Parathyroid adenoma (tissue), 2 donors: ENCODE data around the gene FOSL2.
A peak's percentile ranks its signal among the peaks of the same experiment; 100 is the strongest.

Source experiments
- H2AFZ ChIP-seq: fragments of 300-600 bp; sonication (generic); one replicate; pipeline ENCODE4 v1.7.0; 2017; ENCODE audit warnings: antibody characterized with exemption, mild to moderate bottlenecking
- H3K27ac ChIP-seq: fragments of 300-600 bp; sonication (generic); one replicate; pipeline ENCODE4 v1.7.0; 2017
- H3K27me3 ChIP-seq: fragments of 300-600 bp; sonication (generic); one replicate; pipeline ENCODE4 v1.7.0; 2017; ENCODE audit warnings: low read length; ENCODE audit not compliant: control insufficient read depth, insufficient read depth
- H3K36me3 ChIP-seq: fragments of 300-600 bp; sonication (generic); one replicate; pipeline ENCODE4 v1.7.0; 2017; ENCODE audit warnings: low read length; ENCODE audit not compliant: control insufficient read depth, insufficient read depth
- H3K4me1 ChIP-seq: fragments of 300-600 bp; sonication (generic); one replicate; pipeline ENCODE4 v1.7.0; 2017; ENCODE audit warnings: control low read depth
- H3K4me2 ChIP-seq: fragments of 300-600 bp; sonication (generic); one replicate; pipeline ENCODE4 v1.7.0; 2017; ENCODE audit warnings: low read length
- H3K4me3 ChIP-seq: fragments of 300-600 bp; sonication (generic); one replicate; pipeline ENCODE4 v1.7.0; 2017; ENCODE audit warnings: low read depth, low read length
- H3K79me2 ChIP-seq: fragments of 300-600 bp; sonication (generic); one replicate; pipeline ENCODE4 v1.7.0; 2017; ENCODE audit warnings: control low read depth
- H3K9ac ChIP-seq: fragments of 300-600 bp; sonication (generic); one replicate; pipeline ENCODE4 v1.7.0; 2017; ENCODE audit warnings: mild to moderate bottlenecking
- H3K9me3 ChIP-seq: fragments of 300-600 bp; sonication (generic); one replicate; pipeline ENCODE4 v1.7.0; 2017; ENCODE audit warnings: low read length; ENCODE audit not compliant: control insufficient read depth
- TF ChIP-seq, protein P1 (sequence below): fragments of 300-600 bp; sonication (generic); IDR thresholded peaks from one replicate; pipeline ENCODE4 v1.7.0; 2017; ENCODE audit warnings: antibody characterized with exemption, mild to moderate bottlenecking
- donor health status: primary hyperparathyroidism.

Gene FOSL2

DNA sequence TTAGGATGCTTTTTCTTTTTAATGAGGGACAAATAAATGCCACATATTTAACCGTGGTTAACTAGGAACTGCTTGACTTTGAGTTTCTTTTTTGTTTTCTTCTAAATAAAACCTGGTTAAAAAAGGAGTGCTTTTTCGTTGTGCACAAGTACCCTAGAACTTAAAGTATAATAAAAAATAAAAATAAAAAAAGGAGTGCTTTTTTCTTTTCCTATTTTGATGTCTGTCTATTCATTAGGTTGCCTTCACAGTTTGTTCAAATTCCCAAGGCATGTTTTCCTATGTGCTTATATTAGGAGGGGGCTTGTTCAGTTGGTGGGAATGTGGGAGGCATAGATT, 4.4 kb downstream of the FOSL2 start:
- peaks cover 31% of the 10 kb centered on the region for H3K79me2 ChIP-seq
- no peaks in the 10 kb centered on the region for H3K9me3 ChIP-seq
- no peak overlapping the region for H2AFZ ChIP-seq
- H3K27ac ChIP-seq: peak overlapping the region; percentile 77
- no peak overlapping the region for H3K9ac ChIP-seq
- H3K4me2 ChIP-seq: no peak overlapping the region
- H3K27me3 ChIP-seq: no peaks in the 10 kb centered on the region
- no peaks in the 10 kb centered on the region for H3K36me3 ChIP-seq
- peaks cover 3% of the 10 kb centered on the region for H3K4me1 ChIP-seq
- TF ChIP-seq, protein P1, sequence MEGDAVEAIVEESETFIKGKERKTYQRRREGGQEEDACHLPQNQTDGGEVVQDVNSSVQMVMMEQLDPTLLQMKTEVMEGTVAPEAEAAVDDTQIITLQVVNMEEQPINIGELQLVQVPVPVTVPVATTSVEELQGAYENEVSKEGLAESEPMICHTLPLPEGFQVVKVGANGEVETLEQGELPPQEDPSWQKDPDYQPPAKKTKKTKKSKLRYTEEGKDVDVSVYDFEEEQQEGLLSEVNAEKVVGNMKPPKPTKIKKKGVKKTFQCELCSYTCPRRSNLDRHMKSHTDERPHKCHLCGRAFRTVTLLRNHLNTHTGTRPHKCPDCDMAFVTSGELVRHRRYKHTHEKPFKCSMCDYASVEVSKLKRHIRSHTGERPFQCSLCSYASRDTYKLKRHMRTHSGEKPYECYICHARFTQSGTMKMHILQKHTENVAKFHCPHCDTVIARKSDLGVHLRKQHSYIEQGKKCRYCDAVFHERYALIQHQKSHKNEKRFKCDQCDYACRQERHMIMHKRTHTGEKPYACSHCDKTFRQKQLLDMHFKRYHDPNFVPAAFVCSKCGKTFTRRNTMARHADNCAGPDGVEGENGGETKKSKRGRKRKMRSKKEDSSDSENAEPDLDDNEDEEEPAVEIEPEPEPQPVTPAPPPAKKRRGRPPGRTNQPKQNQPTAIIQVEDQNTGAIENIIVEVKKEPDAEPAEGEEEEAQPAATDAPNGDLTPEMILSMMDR: no peak
- H3K4me3 ChIP-seq: peak overlapping the region; percentile 22

DNA sequence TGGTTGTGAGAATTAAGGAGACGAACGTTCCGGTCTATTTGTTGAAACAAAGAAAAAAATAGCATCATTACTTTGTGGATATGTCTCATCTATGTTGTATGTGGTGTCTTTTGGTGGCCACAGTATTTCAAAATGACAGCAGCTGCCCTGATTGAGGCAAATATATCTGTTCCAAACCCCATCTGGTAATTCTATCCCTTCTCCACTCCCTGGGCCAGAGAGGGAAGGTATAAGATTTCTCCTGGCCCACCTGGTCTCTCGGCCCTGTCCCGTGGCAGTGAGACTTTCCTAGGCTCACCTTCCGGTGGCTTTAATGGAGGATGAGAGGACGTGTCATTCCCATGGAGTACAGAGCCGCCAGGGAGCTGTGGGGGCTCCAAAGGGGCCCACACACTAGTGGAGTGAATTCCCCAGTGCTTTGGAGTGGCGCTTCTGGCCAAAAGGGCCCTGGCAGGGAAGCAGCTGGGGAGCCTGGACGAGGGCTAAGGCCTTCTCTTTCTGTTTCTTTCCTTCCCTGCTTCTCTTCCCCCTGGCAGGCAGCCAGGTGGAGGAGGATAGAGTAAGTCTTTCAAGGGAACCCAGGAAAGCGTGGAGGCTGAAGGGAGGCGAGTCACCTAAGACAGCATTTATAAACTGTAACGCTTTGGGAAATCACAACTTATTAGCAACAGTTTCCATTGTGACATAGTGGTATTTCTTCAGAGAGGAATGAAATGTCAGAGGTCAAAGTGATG, 5.6 kb downstream of the FOSL2 start:
- no peak overlapping the region for H2AFZ ChIP-seq
- H3K4me3 ChIP-seq: no peak overlapping the region
- H3K9ac ChIP-seq: no peak overlapping the region
- H3K4me1 ChIP-seq: peaks cover 3% of the 10 kb centered on the region
- no peak overlapping the region for H3K4me2 ChIP-seq
- H3K27me3 ChIP-seq: no peaks in the 10 kb centered on the region
- no peak overlapping the region for H3K27ac ChIP-seq
- TF ChIP-seq, protein P1: no peak
- H3K79me2 ChIP-seq: peaks cover 41% of the 10 kb centered on the region
- no peaks in the 10 kb centered on the region for H3K9me3 ChIP-seq
- no peaks in the 10 kb centered on the region for H3K36me3 ChIP-seq

DNA sequence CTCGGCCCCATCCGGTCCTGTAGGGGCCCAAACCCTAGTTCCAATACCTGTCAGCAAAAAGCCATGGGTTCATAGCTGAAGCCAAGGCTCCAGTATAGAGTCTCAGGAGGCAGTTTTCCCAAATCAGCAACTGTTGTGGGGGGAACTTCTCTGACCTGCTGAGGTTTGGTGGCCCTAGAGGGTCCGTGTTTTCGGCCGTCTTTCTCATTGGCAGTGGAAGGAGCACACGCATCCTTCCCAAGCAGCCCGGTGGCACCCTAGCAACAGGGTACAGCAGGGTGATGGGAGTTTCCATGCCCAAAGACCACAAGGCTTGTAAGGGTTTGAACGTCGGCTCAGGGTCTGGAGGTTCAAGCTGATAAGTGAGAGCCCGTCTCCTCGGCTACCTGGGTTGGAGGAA, 6.6 kb downstream of the FOSL2 start:
- Histone ChIP-seq H3K4me3 (no peak overlapping the region), H3K4me2 (no peak overlapping the region), H3K79me2 (peaks cover 43% of the 10 kb centered on the region), H2AFZ (no peak overlapping the region), H3K27ac (no peak overlapping the region), H3K4me1 (peaks cover 3% of the 10 kb centered on the region), H3K9ac (no peak overlapping the region), H3K36me3 (no peaks in the 10 kb centered on the region), H3K9me3 (no peaks in the 10 kb centered on the region), H3K27me3 (no peaks in the 10 kb centered on the region)
- TF ChIP-seq, protein P1: no peak

DNA sequence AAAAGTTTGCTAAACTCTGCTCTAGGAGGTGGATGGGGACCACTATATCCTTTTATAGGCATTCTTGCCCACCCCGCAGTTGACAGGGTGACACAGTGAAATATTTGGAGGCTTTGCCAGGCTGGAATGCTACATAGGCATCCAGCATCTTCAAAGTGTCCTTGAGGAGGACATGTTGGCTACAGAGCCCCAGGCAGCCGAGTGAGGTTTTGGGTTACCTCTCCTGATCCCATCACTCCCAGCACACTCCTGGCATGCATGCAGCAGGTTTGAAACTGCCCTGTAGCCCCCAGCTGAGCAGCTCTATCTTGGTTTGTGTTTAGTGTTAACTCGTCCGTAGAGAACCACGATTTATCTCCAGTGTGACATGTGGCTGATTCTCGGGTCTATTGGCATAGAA, 7.3 kb downstream of the FOSL2 start:
- Histone ChIP-seq H3K4me3 (no peak overlapping the region), H3K4me1 (peaks cover 3% of the 10 kb centered on the region)

More for the DNA sequence above, 7.3 kb downstream of the FOSL2 start:
- H2AFZ ChIP-seq: no peak overlapping the region
- no peaks in the 10 kb centered on the region for H3K9me3 ChIP-seq
- no peak overlapping the region for H3K27ac ChIP-seq
- no peaks in the 10 kb centered on the region for H3K36me3 ChIP-seq
- TF ChIP-seq, protein P1: no peak
- peaks cover 43% of the 10 kb centered on the region for H3K79me2 ChIP-seq
- H3K9ac ChIP-seq: no peak overlapping the region
- no peaks in the 10 kb centered on the region for H3K27me3 ChIP-seq
- H3K4me2 ChIP-seq: no peak overlapping the region
